ENCODE results near the gene TTC28.

TTC28 gene

DNA sequence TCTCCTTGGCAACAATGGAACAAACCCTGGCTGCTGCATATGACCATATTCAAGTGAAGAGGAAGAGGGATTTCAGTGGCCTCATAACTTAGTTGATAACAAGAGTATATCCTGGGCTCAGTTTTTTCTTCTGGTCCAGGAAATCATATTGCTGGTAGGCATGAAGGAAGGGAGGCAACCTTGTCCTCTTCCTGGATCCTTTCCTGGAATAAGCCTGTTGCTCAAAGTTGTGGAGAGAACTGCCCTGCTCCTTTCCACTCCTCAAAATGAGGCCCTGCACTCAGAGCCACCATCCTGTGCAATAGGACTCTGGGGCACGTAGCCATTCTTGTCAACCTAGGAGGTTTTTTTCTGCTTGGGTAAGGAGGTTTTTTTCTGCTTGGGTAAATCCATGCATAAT is 631.9 kb downstream of the TTC28 start:
- no peak for DNase-seq (ENCODE audit: low read depth)

DNA sequence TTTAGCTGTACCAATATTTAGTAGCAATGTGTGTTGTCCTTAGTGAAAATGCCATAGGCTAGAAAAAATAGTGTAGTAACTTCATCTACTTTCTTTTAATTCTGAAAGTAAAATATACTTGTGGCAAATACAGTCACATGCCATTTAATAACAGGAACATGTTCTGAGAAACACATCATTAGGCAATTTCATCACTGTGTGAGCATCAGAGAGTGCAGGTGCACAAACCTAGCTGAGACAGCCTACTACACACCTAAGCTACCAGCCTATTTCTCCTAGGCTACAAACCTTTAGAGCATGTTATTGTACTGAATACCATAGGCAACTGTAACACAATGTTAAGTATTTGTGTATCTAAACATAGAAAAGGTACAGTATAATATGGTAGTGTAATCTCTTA is 633.5 kb downstream of the TTC28 start:
- DNase-seq (ENCODE audit: low read depth): no peak

DNA sequence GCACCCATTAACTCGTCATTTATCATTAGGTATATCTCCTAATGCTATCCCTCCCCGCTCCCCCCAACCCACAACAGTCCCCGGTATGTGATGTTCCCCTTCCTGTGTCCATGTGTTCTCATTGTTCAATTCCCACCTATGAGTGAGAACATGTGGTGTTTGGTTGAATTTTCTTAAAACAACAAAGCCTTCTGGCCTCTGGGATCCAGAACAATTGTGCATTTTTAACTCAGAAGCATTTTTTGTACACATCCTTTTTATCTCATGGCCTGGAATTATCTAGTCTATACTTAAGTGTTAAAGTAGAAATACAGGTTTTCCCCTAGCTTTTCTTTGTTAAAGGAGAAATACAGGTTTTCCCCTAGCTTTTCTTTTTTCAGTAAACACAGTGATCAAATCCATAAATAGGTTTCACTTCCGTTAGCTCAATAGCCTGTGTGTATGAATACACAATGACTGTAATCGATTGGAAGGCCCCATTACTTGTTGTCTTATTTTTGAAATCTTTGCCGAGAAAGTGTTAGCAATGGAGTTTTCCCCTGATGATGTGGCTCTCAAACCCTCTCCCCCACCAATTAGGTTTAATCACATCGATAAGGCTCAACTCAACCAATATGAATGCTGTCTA is 635.0 kb downstream of the TTC28 start:
- DNase-seq (ENCODE audit: low read depth): no peak

DNA sequence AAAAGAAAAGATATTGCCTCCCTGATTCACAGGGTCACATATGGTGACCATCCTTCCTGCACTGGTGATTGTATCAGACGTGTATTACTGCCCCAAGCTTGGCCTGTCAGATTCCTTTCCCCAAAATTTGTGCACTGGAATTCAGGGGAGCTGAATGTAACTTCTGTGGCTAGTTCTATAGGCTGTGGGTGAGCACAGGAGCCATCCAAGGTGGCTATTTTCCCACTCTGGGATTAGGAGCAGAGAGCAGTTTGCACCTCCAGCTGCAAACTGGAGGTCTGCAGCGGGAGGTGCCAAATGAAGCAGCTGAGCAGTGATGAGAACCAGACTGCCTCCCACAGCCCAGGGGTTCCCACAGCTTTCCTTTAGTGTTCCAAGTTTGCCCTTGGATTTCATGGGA is 636.4 kb downstream of the TTC28 start:
- peak; percentile 43 for DNase-seq (ENCODE audit: low read depth)

DNA sequence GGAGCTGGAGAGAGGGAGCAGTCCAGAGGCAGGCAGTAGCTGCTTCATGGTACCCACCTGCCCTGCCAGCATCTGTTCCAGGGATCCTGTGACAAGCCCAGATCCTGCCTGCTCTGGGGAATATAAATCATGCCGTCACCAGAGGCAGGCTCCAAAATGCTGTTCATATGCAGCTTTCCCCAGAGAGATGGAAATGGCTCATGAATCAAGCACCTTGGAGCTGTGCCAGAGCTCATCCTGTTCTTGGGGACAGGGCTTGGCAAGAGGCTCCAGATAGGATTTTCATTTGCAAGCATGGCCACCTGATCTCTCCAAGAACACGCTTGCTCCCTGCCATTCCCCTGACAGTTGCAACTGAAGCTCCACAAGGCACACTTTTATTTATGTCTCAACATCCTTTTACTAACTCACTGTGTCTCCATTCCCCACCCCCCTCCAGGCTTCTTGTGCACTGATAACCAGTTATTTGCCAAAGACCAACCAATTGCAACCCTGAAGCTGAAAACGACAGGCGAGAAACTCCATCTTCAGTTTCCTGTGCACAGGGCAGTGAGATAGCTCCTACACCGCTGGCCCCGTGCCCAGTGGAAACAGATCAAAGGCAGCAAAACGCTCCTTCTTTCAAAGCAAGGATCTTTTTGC is 644.8 kb downstream of the TTC28 start:
- peak; percentile 40 for DNase-seq (ENCODE audit: low read depth)

DNA sequence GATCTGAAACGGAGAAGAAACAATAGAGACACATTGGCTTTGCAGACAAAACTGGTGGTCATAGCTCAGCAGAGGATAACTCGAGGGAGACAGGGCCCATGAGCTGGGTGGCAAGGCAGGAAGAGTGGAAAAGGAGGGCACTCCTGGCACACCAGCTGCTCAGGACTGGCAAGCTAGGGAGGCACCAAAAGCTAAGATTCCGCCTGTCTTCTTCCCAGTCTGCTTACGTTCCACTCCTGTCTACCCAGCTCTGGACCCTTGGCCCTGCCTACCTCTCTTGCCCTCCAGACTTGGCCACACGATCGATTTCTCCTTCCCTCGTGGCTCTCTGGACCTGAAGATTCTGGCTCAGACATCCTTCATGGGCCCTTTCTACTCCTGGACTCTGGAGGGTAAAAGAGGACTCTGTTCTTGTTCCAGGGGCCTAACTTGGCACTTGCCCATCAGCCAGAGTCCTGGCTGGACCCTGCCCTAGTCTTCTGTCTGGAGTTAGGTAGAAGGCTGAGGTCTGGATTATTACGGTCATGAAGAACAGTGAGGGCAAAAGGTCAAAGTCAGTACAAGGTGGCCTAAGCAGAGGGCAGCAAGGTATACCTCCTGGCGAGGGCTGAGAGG is 645.4 kb downstream of the TTC28 start:
- DNase-seq (ENCODE audit: low read depth): no peak

DNA sequence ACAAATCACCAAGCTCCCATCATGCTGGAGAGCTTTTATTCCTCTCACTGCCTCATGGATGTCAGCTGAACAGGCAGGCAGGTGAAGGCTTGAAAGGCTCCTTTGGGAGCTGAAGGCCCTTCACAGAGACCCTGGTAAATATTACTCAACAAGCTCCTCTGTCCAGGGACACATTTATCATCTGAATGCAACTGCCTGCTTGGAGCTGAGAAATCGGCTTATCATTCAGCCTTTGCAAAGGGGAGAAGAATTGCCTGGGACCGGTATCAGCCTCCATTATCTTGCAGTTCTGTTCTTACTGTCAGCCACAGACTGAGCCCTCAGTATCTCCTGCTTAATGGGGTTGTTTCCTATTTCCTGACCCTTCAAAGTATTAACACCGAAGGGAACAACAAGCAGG is 646.8 kb downstream of the TTC28 start:
- DNase-seq (ENCODE audit: low read depth): no peak

DNA sequence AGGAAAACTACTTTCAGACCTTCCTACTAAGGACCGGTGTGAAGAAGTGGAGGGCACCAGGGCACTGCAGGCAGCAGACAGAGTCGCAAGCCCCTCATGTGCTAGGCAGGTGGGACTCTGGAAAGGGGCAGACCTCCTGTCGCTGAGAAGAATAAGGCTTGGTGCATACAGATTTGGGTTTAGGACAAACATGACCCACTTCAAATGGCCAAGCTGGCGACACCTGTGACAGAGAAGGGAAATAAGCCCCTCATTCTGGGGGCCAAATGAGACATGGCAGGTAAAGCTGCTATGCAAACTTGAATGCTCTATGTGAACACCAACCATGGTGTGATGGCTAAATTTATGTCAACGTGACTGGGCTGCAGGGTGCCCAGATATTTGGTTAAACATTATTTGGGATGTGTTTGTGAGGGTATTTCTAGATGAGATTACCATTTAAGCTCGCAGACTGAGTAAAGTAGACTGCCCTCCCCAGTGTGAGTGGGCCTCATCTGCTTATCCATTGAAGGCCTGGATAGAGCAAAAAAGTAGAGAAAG is 648.2 kb downstream of the TTC28 start:
- no peak for DNase-seq (ENCODE audit: low read depth)

DNA sequence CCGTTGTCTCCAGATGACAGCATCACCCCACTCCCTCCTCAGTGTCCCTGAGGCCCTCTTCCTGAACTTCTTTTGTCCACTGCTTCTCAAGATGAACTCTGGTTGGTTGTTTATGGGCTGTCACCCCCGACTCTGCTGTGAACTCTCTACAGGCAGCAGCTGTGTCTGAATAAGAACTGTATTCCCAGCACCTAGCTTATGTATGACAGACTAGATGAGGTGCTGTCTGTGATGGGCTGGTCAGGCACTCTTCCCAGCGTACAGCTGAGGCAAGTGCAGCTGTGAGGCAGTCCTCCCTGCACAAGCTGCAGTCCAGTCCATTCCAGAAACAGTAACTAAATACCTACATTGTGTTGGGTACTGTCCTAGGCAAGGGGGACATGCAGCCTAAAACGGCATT is 649.2 kb downstream of the TTC28 start:
- no peak for DNase-seq (ENCODE audit: low read depth)

DNA sequence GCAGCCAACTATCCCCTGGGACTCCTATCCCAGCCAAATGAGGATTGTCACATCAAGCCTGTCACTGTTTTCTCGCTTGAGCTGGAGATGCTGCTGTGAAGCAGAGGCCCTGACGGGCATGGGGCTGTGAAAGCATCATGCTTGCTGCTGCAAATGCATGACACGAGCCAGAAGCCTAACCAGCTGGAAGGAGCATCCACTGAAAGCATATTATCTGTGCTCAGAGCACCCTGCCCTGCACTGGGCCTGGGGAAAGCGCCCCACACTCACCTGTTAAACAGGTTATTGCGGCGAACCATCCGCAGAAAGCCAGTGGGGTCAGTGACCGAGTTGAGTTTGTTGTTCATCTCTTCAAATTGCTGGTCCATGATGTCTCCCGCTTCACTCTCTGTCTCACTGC is 649.7 kb downstream of the TTC28 start:
- no peak for DNase-seq (ENCODE audit: low read depth)

DNA sequence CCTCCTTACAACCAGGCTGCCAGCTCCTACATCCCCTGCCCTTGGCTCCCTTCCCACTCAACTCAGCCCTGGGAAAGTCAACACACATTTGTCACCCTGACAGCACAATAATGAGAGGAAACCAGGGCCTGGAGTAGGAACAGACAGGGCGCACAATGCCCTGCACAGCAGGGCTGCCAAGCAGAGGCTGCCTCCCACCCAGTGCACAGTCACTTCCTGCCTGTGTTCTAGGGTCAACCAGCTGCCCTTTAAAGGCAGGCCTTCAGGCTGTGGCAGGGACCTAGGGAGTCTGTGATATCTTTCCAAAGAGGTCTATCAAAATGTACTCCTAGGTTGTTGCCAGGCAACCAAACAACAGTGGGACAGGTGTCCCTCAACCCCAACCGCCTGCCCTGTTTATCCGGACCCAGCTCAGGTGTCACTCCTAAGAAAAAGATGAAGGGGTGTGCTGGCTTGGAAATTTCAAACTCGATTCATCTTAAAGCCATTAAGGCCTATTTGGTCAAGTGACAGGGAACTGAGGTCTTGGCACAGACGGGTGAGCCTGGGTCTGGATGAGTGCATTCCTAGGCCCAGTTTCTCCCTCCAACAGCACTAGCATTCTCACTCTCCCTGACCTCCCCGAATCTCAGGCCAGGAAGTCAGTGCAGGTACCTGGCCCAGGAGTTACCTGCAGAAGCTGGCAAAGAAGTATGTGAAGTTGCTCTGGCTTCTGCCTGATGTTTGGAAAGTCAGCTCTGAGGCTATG is 650.3 kb downstream of the TTC28 start:
- no peak for DNase-seq (ENCODE audit: low read depth)

DNA sequence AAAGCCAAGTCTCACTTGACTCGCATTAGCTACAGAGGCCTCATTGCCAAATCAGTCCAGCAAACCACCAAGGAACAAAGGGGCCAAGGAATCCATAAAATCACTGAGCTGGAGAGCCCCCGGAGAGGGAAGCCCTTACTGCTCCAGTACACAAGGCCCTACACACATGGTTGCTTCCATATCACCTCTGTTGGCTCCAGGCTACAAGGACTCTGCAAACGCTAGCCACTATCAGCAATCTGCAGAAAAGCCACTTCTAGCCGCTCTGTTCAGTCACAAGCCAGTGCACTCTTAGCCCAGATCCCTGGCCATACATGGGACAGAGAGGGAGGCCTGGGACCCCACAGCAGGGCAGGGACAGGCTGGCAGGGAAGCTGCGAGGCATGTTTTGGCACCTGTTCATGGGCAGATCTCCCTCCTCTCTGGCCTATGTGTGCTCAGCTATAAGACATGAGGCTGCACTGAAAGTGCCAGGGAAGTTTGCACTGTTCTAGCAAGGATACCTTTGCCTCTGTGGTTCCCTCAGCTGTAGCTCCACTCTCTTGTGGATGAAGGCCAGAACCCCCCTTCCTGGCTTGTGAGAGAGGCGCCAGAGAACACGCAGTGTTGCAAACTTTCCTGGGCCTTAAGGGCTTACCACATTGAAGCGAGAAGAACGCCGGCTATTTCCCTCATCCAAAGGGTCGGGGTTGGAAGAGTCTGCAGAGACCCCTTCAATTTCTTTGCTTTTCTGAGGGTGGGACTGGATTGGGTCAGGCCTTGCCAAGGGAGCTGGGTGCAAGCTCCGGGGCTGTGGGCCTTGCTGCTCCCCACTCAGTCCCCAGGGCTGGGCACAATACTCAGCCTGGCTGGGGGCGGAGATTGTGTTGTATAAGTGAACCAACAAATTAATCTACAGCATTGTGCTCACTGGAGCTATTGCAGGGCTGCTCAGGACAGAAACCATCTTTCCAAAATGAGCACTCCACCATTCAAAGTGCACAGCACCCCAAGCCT is 651.9 kb downstream of the TTC28 start:
- DNase-seq (ENCODE audit: low read depth): no peak

DNA sequence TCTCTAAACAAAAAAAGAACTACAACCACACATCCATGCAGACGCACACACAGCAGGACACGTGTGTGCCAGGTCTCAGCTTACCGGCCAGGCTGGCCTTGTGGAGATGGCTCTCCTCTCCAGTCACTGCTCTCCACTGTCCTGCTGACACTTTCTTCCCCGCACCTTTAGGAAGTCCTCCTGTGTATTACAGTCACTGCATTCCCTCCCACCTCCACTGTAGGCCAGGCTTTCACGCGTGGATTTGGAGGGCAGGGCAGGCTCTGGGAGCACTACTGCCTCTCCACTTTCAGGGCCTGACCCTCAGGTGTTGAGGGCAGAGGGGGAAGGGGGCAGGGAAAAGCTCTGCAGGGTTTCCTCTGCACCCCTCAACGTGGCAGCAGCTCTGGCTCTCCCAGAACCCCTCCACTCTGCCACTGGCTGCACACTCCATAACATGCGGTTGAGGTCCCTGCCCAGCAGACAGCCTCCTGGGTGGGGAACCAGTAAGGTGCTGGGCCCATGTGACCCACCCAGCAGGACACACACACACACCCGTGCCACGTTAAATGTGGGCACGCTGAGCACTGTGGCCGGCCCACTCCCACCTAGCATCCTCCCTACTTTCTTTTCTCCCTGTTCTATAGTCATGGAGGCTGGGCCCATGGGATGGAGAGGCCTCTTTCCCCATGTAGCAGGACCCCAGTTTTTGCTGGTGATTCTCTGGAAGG is 653.6 kb downstream of the TTC28 start:
- no peak for DNase-seq (ENCODE audit: low read depth)

DNA sequence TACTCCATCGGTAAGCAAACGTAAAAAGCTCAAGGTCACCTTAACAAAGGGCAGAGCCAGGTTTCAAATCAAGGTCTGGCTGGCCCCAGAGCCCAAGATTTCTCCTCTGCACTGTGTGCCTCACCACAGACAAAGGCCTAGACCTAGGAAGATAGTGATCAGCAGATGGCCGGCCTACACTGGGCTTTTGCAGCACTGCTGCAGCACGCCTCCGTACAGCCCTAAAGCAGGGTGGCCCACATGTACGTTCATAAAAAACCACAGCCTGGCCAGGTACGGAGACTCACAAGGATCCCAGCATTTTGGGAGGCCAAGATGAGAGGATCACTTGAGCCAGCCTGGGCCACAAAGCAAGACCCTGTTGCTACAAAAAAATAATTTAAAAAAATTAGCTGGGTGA is 654.3 kb downstream of the TTC28 start:
- DNase-seq (ENCODE audit: low read depth): no peak

DNA sequence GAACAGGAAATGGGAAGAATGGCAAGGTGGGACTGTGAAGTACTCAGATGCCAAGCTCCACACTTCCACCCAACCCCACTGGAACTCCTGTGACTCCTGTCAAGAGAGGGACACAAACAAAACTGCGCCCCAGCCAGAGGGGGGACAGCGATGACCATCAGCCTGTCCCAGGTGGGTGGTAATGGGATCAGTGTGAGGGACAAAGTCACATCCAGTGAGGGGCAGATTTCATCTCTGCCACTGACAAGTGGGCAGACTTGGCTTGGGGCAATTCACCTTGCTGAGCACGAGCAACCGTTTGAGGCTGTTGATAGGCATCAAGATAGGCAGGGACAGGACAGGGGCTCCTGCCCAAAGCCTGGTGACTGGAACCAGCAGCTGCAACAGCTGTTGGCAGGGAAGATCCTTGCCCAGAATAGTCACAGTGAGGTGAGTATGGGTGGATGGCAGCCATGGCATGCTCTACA is 655.2 kb downstream of the TTC28 start:
- no peak for DNase-seq (ENCODE audit: low read depth)

DNA sequence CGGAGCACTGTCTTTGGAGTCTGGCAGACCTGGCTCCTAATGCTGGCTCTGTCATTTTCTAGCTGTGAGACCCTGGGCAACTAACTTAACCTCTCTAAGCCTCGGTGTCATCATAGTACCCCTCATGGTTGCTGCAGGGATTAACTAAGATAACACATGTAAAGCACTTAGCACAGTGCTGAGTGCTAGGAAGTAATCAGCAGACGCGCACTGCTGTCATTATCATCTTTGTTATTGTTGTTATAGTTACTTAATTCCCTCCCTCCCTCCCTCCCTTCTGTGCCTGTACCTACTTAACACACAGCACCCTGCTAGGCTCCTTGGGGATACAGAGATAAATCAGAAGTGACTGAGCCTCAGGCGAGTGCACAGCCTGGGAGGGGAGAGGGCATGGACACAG is 655.9 kb downstream of the TTC28 start:
- DNase-seq (ENCODE audit: low read depth): no peak

DNA sequence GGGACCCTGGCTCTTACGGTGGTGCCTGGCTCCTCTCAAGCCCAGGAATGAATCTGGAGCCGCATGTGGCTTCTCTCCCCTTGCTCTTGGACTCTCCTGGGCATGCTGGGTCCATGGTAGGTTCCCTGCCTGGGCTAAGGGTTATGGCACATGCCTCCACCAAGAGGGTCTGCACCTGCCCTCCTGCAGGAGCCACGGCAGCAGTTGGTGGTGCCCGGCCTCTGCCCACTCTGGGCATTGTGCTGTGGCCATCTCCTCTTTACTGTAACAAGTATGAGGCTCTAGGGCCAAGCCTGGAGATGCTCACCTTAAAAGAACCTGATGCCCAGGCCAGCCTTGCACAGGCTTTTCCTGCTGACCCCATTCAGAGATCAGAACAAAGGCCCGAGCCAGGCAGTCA is 656.6 kb downstream of the TTC28 start:
- DNase-seq (ENCODE audit: low read depth): no peak

DNA sequence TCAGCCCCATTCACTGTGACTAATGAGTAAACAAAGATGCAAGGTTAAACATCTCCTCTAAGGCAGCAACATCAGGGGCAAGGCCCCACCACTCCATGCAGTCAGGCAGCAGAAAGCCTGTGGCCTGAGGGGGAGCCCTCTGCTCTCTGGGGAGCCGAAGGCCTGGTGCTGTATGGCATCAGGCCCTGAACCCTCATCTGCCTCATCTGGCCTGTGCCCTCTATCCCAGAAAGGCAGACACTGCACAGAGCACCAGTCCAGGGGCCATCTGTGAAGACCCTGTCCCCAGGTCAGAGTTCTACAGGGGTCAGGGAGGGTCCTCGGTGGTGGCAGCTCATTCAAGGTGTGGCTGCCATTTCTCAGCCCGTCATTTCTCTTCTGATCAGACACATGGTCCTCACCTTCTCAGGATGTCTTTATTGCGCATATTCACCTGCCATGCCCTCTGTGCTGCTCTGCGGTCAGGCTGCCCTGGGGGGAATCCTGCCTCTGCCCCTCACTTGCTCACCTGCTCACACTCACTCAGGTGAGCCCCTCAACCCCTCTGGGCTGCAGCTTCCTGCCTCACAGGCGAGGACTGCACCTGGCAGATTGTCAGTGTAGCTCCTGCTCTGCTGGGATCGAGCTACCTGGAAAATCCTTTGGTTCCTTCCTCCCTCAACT is 657.5 kb downstream of the TTC28 start:
- no peak for DNase-seq (ENCODE audit: low read depth)

DNA sequence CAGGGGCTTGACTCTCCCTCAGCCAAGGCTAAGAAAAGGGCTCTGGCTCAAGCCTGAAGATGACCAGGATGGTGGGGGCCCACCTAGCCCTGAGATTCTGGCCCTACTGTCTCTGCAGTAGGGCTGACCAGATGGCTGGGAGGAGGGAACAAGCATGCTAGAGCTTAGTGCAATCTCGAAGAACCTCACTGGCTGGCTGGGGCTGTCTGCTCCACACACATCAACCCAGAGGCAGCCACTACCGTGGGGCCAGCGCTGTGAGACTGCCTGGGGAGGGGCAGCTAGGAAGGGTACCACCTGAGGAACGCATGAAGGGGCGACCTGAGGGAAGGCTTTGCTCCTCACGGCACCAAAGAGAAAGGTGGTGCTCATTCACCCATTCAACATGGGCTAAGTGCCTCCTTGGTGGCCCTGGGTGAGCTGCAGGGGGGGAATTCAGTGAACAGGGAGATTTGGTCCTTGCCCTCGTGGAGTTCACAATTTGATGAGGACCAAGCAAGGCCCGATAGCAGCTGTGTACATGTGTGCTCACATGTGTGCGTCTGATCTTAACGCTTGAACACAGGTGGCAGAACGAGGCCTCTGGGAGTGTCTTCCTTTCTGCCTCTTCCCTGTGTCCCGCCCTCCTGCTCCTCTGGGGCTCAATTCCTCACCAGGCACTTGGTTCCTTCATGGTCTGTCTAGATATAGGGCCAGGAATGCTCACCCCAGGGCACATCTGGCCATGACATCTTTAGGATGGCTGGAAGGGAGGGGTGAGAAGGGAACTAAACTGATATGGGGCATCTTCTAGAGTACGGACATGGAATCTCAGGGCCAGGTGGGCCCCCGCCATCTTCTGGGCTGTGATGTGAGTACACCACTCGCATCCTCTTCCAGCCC is 658.3 kb downstream of the TTC28 start:
- no peak for DNase-seq (ENCODE audit: low read depth)
